H1 (cell line): ENCODE results near the gene CSGALNACT2. TPM values are rescaled to one million over a fixed set of nuclear protein-coding genes. Genes with fewer than 3 reads are reported as not detected.

Experiments used
- ASH2L ChIP-seq: fragments of 200-600, 300-600 bp; sonication (generic); IDR thresholded peaks from one replicate; pipeline ENCODE4 v1.7.1; 2017; ENCODE audit warnings: low read length
- CHD7 ChIP-seq: fragments of 300-600 bp; sonication (generic); IDR thresholded peaks from 2 replicates; pipeline ENCODE4 v1.7.1; 2012; ENCODE audit warnings: low read length, moderate library complexity, mild to moderate bottlenecking, inconsistent platforms; ENCODE audit not compliant: insufficient replicate concordance
- E2F6 ChIP-seq: IDR thresholded peaks from 2 replicates; pipeline ENCODE4 v1.6.1; 2012; ENCODE audit warnings: inconsistent platforms
- EGR1 ChIP-seq: IDR thresholded peaks from 2 replicates; pipeline ENCODE4 v1.6.1; 2011; ENCODE audit warnings: low read depth, low read length, borderline replicate concordance
- KDM1A ChIP-seq: fragments of 200-600, 300-600 bp; sonication (generic); IDR thresholded peaks from 2 replicates; pipeline ENCODE4 v1.7.1; 2016; ENCODE audit warnings: mild to moderate bottlenecking, low read length, borderline replicate concordance
- POLR2AphosphoS5 ChIP-seq: IDR thresholded peaks from 2 replicates; pipeline ENCODE4 v1.6.1; 2011; ENCODE audit warnings: low read depth, low read length
- SAP30 ChIP-seq: fragments of 300-600 bp; sonication (generic); IDR thresholded peaks from 2 replicates; pipeline ENCODE4 v1.7.1; 2012; ENCODE audit warnings: low read length, moderate library complexity, mild to moderate bottlenecking, inconsistent platforms; ENCODE audit not compliant: insufficient read depth, insufficient replicate concordance
- SIX5 ChIP-seq: IDR thresholded peaks from 2 replicates; pipeline ENCODE4 v1.6.1; 2011; ENCODE audit warnings: mild to moderate bottlenecking, low read depth, low read length
- USF2 ChIP-seq: IDR thresholded peaks from 2 replicates; pipeline ENCODE4 v1.6.1; 2011; ENCODE audit warnings: low read length, improper control_type of control experiment
- polyA plus RNA-seq, 7 experiments: library from polyadenylated mRNA; depleted of rRNA in 3 of 7; stranded (reverse) in 5 of 7; unstranded in 2 of 7; fragments of >200 nt in 5 of 7; fragments of 200-250 nt in 2 of 7; gene quantifications; 1 replicate in 5 of 7; 2 replicates in 1 of 7; 4 replicates in 1 of 7; pipeline versions ENCODE4 v1.2.1 to v1.2.3, GENCODE V29; 2011 to 2013; ENCODE audit warnings: missing spikeins in 2 of 7, mixed read lengths in 2 of 7
- total RNA-seq: library from RNA; stranded (reverse); fragmentation: NEBNext Ultra II Directional; extraction: Animal tissue kit (Norgen Biotek cat#: 25700); gene quantifications from 2 replicates; pipeline ENCODE4 v1.2.1, GENCODE V29; 2021

CSGALNACT2 gene
- total and polyA plus RNA-seq, 2 of the 8 experiments (the other 6 are each of a cell fraction or from before 2014, with no cell fraction given) = 2.6 to 5.3 TPM

GRCh38 chr10:43219848-43220247, 81.6 kb downstream of the CSGALNACT2 start (continued):
- TF ChIP-seq CHD7 = no peak
- TF ChIP-seq SIX5 = no peak
- no peak for TF ChIP-seq EGR1
- TF ChIP-seq USF2 = no peak
- TF ChIP-seq SAP30 = no peak
- TF ChIP-seq KDM1A = no peak
- no peak for TF ChIP-seq E2F6
- no peak for TF ChIP-seq ASH2L
- no peak for TF ChIP-seq POLR2AphosphoS5
